Upper lobe of right lung (tissue), 1 donor: Measurements from ENCODE around the gene MXD1. TPM values are rescaled to one million over a fixed set of nuclear protein-coding genes. Genes with fewer than 3 reads are reported as not detected.

Source experiments
- ATAC-seq: fragments of 200-7000 bp; cut with Tn5 transposase; one replicate; pipeline ENCODE4 v1.9.1; 2020; ENCODE audit warnings: mild to moderate bottlenecking, moderate library complexity
- DNase-seq: peaks from one replicate; pipeline ENCODE4 v3.0.0-alpha.2; 2020
- H3K27ac ChIP-seq: fragments of 200-600 bp; one replicate; pipeline ENCODE4 v1.8.0; 2022
- H3K27me3 ChIP-seq: fragments of 200-600 bp; one replicate; pipeline ENCODE4 v1.8.0; 2022; ENCODE audit warnings: mild to moderate bottlenecking
- H3K36me3 ChIP-seq: fragments of 200-600 bp; one replicate; pipeline ENCODE4 v1.8.0; 2022
- H3K4me1 ChIP-seq: fragments of 200-600 bp; one replicate; pipeline ENCODE4 v1.8.0; 2022
- H3K4me3 ChIP-seq: fragments of 200-600 bp; one replicate; pipeline ENCODE4 v1.8.0; 2022; ENCODE audit warnings: mild to moderate bottlenecking
- H3K9me3 ChIP-seq: fragments of 200-600 bp; one replicate; pipeline ENCODE4 v1.8.0; 2022
- intact Hi-C: fragments of 100-400 bp; cut with DNase I; formaldehyde crosslinking; loops from one replicate; pipeline ENCODE4 v1.11.0; 2022
- total RNA-seq: library from RNA; stranded (reverse); fragmentation: NEBNext Ultra II Directional; extraction: Animal tissue kit (Norgen Biotek cat#: 25700); gene quantifications from one replicate; pipeline ENCODE4 v1.2.1, GENCODE V29; 2021
- TF ChIP-seq, protein P1 (sequence below): fragments of 200-600 bp; IDR thresholded peaks from one replicate; pipeline ENCODE4 v1.8.0; 2022; ENCODE audit warnings: antibody characterized with exemption
- donor health status: DM: no; HTN: yes; CAD: no; lungs with severe emphysema.

Gene MXD1
- total RNA-seq, 1 donor from 2014 or later: 21.3 TPM

DNA sequence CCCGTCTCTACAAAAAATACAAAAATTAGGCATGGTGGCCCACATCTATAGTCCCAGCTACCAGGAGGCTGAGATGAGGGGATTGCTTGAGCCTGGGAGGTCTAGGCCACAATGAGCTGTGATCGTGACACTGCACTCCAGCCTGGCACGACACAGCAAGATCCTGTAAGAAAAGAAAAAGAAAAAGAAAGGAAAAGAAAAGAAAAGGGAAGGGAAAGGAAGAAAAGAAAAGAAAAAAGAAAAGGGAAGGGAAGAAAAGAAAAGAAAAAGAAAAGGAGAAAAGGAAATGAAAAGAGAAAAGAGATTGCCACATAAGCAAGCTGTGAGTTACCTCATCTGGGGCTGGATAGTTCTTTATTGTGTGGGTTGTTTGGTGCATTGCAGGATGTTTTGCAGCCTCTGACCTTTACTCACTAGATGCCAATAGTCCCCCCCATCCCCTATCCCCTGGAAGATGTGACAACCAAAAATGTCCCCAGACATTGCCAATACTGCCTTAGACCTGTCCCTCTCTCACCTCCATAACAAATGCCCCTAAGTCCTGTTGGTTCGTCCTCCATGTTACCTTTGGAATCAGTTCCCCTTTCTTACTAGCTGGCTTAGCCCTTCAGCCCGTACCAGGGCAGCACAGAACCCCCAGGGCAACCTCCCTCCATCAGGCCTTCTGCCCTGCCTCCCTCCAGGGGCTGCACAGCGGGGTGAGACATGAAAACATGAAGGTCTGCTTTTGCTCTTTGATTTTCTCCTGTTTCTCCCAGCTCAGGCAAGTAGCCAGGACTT is 37.6 kb downstream of the MXD1 start:
- Histone ChIP-seq H3K4me3 (no peak overlapping the region), H3K27me3 (peaks cover 6% of the 10 kb centered on the region), H3K4me1 (no peaks in the 10 kb centered on the region), H3K27ac (no peak overlapping the region), H3K36me3 (no peaks in the 10 kb centered on the region), H3K9me3 (no peaks in the 10 kb centered on the region)
- TF ChIP-seq, protein P1, sequence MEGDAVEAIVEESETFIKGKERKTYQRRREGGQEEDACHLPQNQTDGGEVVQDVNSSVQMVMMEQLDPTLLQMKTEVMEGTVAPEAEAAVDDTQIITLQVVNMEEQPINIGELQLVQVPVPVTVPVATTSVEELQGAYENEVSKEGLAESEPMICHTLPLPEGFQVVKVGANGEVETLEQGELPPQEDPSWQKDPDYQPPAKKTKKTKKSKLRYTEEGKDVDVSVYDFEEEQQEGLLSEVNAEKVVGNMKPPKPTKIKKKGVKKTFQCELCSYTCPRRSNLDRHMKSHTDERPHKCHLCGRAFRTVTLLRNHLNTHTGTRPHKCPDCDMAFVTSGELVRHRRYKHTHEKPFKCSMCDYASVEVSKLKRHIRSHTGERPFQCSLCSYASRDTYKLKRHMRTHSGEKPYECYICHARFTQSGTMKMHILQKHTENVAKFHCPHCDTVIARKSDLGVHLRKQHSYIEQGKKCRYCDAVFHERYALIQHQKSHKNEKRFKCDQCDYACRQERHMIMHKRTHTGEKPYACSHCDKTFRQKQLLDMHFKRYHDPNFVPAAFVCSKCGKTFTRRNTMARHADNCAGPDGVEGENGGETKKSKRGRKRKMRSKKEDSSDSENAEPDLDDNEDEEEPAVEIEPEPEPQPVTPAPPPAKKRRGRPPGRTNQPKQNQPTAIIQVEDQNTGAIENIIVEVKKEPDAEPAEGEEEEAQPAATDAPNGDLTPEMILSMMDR: no peak
- no peak for DNase-seq
- ATAC-seq: peak; percentile 49
- intact Hi-C loops: no loop called here

DNA sequence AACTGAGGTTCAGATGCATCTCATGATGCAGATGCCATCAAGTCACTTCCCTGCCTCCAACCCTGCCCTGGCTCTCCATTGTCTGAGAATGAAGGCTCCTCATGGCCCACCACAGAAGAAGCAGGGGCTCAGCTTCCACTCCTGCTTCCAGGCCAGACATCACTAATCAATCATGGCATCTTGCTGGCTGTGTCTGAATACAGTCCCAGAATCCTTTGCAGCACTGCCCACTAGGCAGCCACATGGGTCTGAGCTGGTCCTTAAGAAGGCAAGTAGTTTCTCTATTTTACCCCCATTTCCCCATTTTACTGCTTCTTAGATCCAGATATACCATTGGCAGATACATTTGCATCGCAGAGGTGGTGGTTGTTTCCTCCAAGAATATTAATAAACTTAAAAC is 39.2 kb downstream of the MXD1 start:
- no peak for ATAC-seq
- intact Hi-C loops: no loop called here
- no peak for DNase-seq

DNA sequence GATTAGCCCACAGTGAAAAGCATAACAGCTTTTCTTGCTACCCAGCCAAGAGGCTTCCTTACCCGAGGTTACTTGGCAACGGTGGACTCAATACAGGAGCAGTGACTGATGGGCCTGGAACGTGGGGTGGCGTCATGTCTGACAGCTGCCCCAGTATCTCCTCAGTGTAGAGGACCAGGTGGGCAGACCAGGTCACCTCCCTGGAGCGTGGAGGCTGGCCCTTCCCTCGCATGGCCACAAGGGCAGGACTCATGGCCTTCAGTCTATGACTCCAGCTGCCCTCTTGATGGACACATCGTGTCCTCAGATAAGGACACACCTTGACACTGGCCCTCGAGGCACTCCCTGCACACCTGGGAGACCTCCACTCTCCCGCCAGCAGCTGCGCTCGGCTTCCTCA is 40.1 kb downstream of the MXD1 start:
- intact Hi-C loops: no loop called here

More for the DNA sequence above, 39.2 kb downstream of the MXD1 start:
- H3K9me3 ChIP-seq: no peaks in the 10 kb centered on the region
- no peak overlapping the region for H3K27ac ChIP-seq
- no peak overlapping the region for H3K4me3 ChIP-seq
- no peaks in the 10 kb centered on the region for H3K4me1 ChIP-seq
- TF ChIP-seq, protein P1: no peak
- peaks cover 3% of the 10 kb centered on the region for H3K27me3 ChIP-seq
- no peaks in the 10 kb centered on the region for H3K36me3 ChIP-seq

DNA sequence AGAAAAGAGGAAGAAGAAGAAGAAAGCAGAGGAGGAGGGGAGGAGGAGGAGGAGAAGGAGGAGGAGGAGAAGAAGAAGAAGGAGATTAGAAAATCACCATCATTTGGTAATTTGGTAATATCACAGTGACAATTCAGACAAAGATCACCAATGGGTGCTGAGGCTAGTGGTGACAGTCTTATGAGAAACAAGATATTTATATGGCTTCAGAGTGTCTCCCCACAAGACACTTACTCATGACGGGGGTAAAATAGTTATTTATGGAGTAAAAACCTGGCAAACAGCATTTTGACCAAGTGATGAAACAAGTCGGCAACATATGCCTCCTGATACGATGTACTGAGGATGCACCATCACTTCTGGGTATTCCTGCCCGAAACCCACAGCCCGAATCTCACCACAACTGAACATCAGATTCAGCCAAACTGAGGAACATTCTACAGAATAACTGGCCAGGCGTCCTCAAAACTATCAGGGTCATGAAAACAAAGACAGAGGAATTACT is 41.6 kb downstream of the MXD1 start:
- DNase-seq: no peak
- no peak for ATAC-seq
- intact Hi-C loops: no loop called here
- H3K4me3 ChIP-seq: no peak overlapping the region
- no peaks in the 10 kb centered on the region for H3K27me3 ChIP-seq
- H3K9me3 ChIP-seq: no peaks in the 10 kb centered on the region
- H3K36me3 ChIP-seq: no peaks in the 10 kb centered on the region
- no peaks in the 10 kb centered on the region for H3K4me1 ChIP-seq
- no peak overlapping the region for H3K27ac ChIP-seq
- TF ChIP-seq, protein P1: no peak

More for the DNA sequence above, 40.1 kb downstream of the MXD1 start:
- Histone ChIP-seq H3K4me3 (no peak overlapping the region), H3K36me3 (no peaks in the 10 kb centered on the region), H3K27ac (no peak overlapping the region), H3K27me3 (no peaks in the 10 kb centered on the region), H3K9me3 (no peaks in the 10 kb centered on the region), H3K4me1 (no peaks in the 10 kb centered on the region)
- TF ChIP-seq, protein P1: no peak
- ATAC-seq (no peak), DNase-seq (no peak)

DNA sequence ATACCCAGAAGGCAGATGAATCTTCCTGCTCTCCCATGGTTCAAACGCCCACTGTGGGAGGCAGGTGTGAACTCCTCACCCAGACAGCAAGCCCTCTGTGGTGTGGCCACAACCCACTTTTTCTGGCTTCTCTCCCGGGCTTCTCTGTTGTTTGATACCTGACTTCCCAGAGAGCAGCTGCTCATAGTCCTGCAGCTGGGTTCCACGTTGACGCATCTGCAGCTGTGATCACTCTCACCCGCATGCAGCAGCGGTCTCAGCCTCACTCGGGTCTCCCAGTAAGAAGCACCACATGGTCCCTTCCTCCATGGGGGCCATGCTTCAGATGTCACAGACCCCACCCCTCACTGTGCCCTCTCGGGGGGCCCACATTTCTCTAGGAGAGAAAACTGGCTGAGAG is 43.1 kb downstream of the MXD1 start:
- Histone ChIP-seq H3K4me1 (no peaks in the 10 kb centered on the region), H3K27ac (no peak overlapping the region), H3K27me3 (no peaks in the 10 kb centered on the region), H3K9me3 (no peaks in the 10 kb centered on the region), H3K36me3 (no peaks in the 10 kb centered on the region), H3K4me3 (no peak overlapping the region)
- TF ChIP-seq, protein P1: no peak
- DNase-seq (no peak), ATAC-seq (no peak)
- intact Hi-C loops: no loop called here
